ENCODE measurements around the gene HOXD11.
A peak's percentile ranks its signal among the peaks of the same experiment; 100 is the strongest.

The HOXD11 gene

DNA sequence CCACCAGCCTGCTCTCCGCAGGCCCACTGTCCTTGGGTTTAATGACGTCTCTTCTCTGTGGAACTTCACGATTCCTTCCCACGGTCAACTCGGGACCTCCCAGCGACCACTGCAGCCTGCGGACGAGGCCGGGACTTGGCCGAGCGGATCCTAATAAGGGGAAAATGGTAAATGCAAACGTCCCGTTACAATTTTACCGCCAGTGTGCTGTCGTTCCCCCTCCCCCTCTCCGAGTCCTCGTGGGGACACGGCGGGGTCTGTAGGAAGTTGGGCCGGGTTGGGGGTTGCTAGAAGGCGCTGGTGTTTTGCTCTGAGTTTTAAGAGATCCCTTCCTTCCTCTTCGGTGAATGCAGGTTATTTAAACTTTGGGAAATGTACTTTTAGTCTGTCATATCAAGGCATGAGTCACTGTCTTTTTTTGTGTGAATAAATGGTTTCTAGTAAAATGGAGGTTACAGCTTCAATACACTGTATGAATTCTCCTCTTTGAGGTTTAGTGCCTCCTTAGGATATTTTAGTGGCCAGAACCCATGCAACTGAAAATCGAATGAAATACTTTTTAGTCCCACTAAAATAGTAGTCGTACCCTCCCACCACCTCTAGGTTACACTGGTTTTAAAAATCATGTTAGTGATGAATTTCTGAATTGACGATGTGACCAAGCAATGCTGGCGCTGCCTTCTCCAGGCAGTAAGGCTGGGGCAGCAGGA, 2.3 kb downstream of the HOXD11 start:
- peaks cover 47% of the 10 kb centered on the region for H3K27me3 ChIP-seq (ENCODE audit: control insufficient read depth, insufficient read depth, low read length)

DNA sequence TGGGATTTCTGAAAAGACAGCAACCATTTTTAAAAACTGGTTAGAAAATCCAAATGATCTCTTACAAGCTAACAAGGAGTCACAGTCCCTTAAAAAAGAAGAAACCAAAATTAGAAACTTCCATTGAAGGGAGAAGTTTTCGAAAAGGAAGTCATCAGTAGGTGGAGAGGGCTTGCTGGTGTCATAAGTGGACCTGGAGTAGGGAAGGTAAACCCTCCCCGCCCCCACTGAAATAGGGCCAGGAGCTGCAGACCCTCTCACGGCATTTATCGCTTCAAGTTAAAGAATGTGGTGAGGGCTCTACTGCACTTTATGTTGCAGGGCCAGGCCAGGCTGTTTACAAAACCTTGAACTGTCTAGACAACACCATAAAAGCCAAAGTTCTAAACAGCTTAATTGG, 2.9 kb downstream of the HOXD11 start:
- no peaks in the 10 kb centered on the region for H3K4me1 ChIP-seq (ENCODE audit: control insufficient read depth, insufficient read depth, low read length)
- H3K36me3 ChIP-seq (ENCODE audit: control insufficient read depth, insufficient read depth, low read length): no peaks in the 10 kb centered on the region
- H3K27ac ChIP-seq (ENCODE audit: low read depth, low read length): no peak overlapping the region
- peaks cover 49% of the 10 kb centered on the region for H3K27me3 ChIP-seq (ENCODE audit: control insufficient read depth, insufficient read depth, low read length)
- no peak overlapping the region for H3K4me3 ChIP-seq (ENCODE audit: low read length)
- no peak overlapping the region for H3K9ac ChIP-seq (ENCODE audit: low read length)

More for the DNA sequence above, 2.3 kb downstream of the HOXD11 start:
- H3K4me3 ChIP-seq (ENCODE audit: low read length): no peak overlapping the region
- no peak overlapping the region for H3K9ac ChIP-seq (ENCODE audit: low read length)
- H3K4me1 ChIP-seq (ENCODE audit: control insufficient read depth, insufficient read depth, low read length): no peaks in the 10 kb centered on the region
- H3K36me3 ChIP-seq (ENCODE audit: control insufficient read depth, insufficient read depth, low read length): no peaks in the 10 kb centered on the region
- no peak overlapping the region for H3K27ac ChIP-seq (ENCODE audit: low read depth, low read length)

DNA sequence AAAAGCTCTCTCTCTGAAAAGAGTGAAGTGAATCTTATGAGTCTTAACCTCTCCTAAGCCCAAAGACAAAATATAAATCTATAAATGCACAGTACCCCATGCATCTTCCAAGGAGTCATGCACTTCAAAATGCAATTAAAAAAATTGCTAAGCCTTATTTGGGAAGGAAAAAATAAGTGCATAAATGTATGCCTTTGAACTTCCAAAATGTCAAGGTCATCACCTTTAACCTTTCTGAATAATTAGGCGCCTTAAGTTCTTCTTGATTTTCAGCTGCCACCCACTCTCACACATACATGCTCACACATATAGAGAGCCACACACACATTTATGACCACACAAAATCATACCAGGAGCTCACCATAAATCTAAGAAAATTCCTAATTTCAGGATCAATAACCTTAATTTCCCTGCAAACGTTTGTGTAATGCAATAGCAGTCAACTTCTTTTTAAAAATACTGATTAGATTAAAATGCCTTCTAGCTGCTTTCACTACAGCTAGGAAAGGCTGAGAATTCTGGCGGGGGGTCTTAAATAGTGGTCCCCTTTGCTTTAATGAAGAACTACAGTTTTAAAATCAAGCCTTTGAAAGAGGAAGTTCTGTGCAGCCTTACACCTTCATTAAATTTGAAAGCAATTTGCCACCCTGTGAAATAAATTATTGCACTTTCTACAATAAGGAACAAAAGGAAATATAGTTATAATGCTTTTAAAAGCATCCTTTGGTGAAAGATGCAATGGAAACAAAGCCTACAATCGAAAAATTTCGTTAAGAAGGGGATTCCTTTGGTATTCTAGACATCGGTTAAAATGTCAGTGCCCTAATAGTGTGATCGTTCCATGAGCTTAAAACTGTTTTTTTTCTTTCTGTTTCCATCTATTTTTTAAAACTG, 3.6 kb downstream of the HOXD11 start:
- H3K4me1 ChIP-seq (ENCODE audit: control insufficient read depth, insufficient read depth, low read length): no peaks in the 10 kb centered on the region
- no peak overlapping the region for H3K27ac ChIP-seq (ENCODE audit: low read depth, low read length)
- H3K9ac ChIP-seq (ENCODE audit: low read length): no peak overlapping the region
- peaks cover 42% of the 10 kb centered on the region for H3K27me3 ChIP-seq (ENCODE audit: control insufficient read depth, insufficient read depth, low read length)
- no peak overlapping the region for H3K4me3 ChIP-seq (ENCODE audit: low read length)
- no peaks in the 10 kb centered on the region for H3K36me3 ChIP-seq (ENCODE audit: control insufficient read depth, insufficient read depth, low read length)

DNA sequence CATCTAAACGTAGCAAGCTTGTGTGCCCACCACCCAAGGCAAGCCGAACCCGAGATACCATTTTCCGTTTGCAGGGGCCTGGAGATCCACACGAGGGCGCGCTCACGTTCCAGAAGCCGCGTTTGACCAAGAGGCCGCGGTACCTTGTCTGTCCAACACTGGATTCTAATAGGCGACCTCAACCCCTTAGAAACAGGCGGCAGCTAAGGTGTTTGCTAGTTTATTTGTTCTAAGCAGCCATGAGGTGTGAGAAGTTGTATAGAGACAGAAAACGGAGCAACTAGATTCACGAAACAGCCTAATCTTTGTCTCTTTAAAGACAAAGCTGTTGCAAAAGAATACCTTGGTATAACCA, 4.2 kb downstream of the HOXD11 start:
- H3K27me3 ChIP-seq (ENCODE audit: control insufficient read depth, insufficient read depth, low read length): peaks cover 37% of the 10 kb centered on the region
- H3K36me3 ChIP-seq (ENCODE audit: control insufficient read depth, insufficient read depth, low read length): no peaks in the 10 kb centered on the region
- no peak overlapping the region for H3K27ac ChIP-seq (ENCODE audit: low read depth, low read length)
- H3K9ac ChIP-seq (ENCODE audit: low read length): no peak overlapping the region
- H3K4me1 ChIP-seq (ENCODE audit: control insufficient read depth, insufficient read depth, low read length): no peaks in the 10 kb centered on the region
- no peak overlapping the region for H3K4me3 ChIP-seq (ENCODE audit: low read length)

DNA sequence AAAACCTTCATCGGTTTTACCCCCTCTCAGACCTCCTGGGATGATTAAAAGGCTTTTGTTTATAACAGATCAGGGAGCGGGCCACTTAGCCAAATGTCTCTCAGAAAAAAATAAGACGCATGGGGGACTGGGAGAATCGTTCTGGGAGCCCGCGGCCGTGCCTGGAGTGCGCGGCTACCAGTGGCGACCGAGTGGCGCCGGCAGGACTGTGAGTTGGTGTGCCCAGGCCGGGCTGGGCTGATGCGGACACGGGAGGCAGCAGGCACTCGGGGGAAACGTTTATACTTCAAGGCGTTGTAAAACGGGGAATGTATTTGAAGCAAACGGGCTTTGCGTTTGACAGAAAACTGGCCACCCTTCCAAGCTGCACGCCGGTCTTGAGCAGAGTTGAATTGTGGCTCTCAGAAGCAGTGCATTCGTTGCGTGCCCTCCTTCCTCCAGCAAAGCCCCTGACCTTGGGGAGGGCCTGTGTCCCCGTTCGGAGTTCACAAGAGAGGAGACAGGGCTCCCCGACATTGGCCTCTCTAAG, 4.8 kb downstream of the HOXD11 start:
- Histone ChIP-seq H3K36me3 (ENCODE audit: control insufficient read depth, insufficient read depth, low read length) (no peaks in the 10 kb centered on the region), H3K27me3 (ENCODE audit: control insufficient read depth, insufficient read depth, low read length) (peaks cover 38% of the 10 kb centered on the region), H3K9ac (ENCODE audit: low read length) (no peak overlapping the region), H3K4me3 (ENCODE audit: low read length) (no peak overlapping the region), H3K4me1 (ENCODE audit: control insufficient read depth, insufficient read depth, low read length) (no peaks in the 10 kb centered on the region), H3K27ac (ENCODE audit: low read depth, low read length) (no peak overlapping the region)

DNA sequence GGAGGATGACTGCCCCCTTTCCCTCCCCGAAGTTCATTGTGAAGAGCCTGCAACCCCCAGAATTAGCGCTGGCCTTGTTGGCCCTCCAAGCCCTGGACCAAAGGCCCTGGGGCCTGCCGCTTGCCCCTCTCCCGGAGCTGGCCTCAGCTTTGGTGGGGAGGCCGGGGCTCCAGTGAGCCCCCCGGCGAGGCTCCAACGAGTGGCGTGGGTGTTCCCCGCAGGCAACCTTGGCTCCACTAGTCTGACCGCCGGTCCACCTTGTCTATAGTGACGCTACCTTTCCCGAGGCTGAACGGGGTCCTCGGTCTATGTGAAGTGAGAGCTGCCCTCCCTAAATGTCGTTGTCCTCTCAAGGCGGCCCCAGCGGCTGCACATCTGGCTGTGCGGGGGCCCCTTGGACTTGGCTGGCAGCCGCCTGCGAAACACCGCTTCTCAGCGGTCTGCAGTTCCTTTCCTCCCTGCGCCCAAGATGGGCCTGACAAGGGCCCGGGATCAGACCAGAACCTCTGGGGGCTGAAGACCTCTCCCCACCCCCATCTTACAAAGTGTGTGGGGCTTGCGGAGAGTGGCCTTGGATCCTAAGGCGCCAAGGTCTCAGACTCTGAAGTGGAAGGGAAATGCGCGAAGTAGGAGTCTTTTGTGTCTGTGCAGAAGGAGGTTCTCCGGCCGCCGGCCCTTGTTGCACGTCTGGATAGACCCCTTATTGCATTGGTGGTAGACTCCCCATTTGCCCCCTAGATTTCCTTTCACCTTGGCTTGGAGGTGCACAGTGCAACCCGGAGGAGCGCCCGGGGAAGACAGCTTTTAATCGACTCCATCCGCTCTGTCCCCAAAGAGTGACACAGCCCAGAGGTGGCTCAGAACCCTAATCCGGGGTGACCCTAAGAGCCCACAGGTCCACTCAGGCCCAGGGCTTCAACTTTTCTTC, 5.6 kb downstream of the HOXD11 start:
- Histone ChIP-seq H3K36me3 (ENCODE audit: control insufficient read depth, insufficient read depth, low read length) (no peaks in the 10 kb centered on the region), H3K4me1 (ENCODE audit: control insufficient read depth, insufficient read depth, low read length) (no peaks in the 10 kb centered on the region), H3K27me3 (ENCODE audit: control insufficient read depth, insufficient read depth, low read length) (peaks cover 40% of the 10 kb centered on the region), H3K9ac (ENCODE audit: low read length) (no peak overlapping the region), H3K27ac (ENCODE audit: low read depth, low read length) (no peak overlapping the region), H3K4me3 (ENCODE audit: low read length) (no peak overlapping the region)

DNA sequence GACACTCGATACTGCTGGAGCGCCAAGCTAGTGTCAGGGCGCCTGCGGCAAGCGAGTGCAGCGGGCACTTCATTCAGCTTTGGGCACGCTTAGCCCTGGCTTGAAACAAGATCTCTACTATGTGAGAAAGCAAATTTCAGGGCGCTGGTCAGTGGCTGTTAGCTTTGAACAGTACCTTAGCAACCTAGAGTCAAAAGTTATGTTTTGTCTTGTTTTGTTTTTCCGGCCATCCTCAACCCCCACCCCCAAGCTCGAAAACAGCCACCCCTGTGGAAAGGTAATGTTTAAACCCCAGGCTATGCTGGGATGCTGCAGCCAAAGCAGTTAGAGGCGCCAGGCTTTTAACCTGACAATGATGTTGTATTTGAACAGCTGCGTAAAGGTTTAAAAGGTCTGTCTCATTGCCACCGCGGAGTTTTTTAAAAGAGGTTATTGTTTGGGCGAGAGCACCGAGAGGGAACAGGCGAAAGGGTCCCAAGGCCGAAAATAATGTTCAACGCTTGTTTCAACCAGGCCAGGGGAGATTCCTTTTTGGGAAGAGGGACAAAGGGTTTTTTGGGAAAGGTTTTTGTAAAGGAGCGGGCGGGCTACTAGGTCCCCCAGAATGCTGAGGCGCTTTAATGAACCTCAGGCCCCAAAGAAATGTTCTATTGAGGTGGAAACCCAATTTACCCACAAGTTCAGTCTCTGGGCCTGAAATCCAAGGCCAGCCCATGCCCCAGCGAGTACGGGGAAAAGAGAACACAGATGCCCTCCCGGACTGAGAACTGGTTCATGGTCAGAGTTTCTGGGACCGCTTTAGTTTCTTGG, 7.2 kb downstream of the HOXD11 start:
- H3K27ac ChIP-seq (ENCODE audit: low read depth, low read length): no peak overlapping the region
- peaks cover 42% of the 10 kb centered on the region for H3K27me3 ChIP-seq (ENCODE audit: control insufficient read depth, insufficient read depth, low read length)
- H3K4me3 ChIP-seq (ENCODE audit: low read length): no peak overlapping the region

DNA sequence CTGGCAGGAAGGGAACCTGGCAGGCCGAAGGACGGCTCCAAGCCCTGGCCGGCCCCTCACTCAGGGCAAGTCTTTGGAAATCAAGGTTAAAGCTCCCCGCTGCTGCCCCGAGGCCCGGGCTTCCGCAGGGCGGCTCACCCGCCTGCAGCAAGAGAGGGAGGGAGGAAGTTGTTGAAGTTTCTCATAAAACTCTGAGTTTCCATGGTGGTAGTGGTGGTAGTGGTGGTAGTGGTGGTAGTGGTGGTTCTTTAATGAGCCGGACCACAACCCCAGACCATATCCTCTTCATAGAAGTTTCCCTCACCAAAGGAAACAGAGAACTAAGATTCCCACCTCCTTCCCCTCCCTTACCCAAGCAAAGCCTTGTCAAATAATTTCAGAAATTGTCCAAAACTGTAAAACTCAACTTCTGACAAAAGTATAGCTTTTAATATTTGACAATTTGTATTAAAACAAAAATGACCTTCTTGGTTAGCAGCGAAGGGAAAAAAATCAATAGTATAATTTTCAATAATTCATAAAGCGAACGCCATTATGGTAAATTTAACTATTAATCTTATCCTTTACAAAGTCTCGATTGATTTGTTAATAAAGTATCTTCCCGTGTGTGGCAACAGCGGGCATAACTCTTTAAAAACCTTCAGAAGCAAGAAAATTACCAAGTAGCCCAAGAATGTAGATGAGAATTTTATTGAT, 8.0 kb downstream of the HOXD11 start:
- H3K27ac ChIP-seq (ENCODE audit: low read depth, low read length): no peak overlapping the region
- no peaks in the 10 kb centered on the region for H3K4me1 ChIP-seq (ENCODE audit: control insufficient read depth, insufficient read depth, low read length)
- H3K4me3 ChIP-seq (ENCODE audit: low read length): no peak overlapping the region
- H3K9ac ChIP-seq (ENCODE audit: low read length): no peak overlapping the region
- H3K27me3 ChIP-seq (ENCODE audit: control insufficient read depth, insufficient read depth, low read length): peaks cover 35% of the 10 kb centered on the region
- H3K36me3 ChIP-seq (ENCODE audit: control insufficient read depth, insufficient read depth, low read length): no peaks in the 10 kb centered on the region

More for the DNA sequence above, 7.2 kb downstream of the HOXD11 start:
- Histone ChIP-seq H3K9ac (ENCODE audit: low read length) (no peak overlapping the region), H3K4me1 (ENCODE audit: control insufficient read depth, insufficient read depth, low read length) (no peaks in the 10 kb centered on the region), H3K36me3 (ENCODE audit: control insufficient read depth, insufficient read depth, low read length) (no peaks in the 10 kb centered on the region)

DNA sequence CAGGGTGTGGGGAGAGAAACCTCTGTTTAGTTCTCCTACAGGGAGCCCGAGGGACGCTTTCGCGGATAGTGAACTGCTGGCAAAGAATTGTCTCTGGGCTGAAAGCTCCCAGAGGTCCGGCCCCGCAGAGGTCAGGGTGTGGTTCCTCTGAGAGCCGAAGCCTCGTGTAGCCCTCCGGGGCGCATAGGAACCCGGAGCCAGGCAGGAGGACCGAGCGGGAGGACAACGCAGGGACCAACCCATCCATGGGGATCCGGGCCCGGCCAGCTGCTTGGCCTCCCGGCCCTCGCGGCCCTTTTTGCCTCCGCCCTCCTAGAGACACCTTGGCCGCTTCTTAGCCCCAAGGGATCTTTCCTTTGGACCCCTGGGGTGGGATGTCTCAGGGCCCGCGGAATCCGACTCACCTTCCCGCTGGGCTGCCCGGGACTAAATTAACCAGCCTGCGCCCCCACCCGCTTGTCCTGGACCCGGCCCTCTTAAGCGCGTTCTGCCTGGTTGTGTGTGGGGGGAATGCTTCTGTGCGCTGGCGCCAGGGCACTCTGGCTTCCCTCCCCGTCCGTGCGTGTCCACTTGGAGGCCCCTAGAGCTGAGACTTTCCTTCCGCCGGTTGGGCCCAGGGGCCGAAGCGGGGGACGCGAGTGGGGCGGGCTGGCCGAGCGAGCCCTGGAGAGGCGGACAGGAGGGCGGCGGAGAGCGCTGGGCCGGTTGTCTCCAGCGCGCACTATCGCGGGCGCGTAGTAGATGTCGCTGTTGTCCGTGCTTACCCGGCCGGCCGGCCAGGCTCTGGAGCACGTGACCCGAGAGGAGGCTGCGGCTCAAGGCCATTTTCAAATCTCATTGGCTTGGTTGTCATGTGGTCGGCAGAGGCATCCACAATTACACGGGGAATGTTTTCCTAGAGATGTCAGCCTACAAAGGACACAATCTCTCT, 9.1 kb downstream of the HOXD11 start, which contains the start of gene HOXD10:
HOXD10 (plus strand) TSS at position 896 of the 931 bp plus-strand sequence. CDS start 56 bp downstream, outside the sequence.
- peak within 1 kb of the TSS; percentile 36 for H3K4me3 ChIP-seq (ENCODE audit: low read length)
- no peaks in the 10 kb centered on the region for H3K36me3 ChIP-seq (ENCODE audit: control insufficient read depth, insufficient read depth, low read length)
- H3K4me1 ChIP-seq (ENCODE audit: control insufficient read depth, insufficient read depth, low read length): no peaks in the 10 kb centered on the region
- peaks cover 36% of the 10 kb centered on the region for H3K27me3 ChIP-seq (ENCODE audit: control insufficient read depth, insufficient read depth, low read length)
- H3K9ac ChIP-seq (ENCODE audit: low read length): no peak within 1 kb of the TSS
- no peak within 1 kb of the TSS for H3K27ac ChIP-seq (ENCODE audit: low read depth, low read length)

DNA sequence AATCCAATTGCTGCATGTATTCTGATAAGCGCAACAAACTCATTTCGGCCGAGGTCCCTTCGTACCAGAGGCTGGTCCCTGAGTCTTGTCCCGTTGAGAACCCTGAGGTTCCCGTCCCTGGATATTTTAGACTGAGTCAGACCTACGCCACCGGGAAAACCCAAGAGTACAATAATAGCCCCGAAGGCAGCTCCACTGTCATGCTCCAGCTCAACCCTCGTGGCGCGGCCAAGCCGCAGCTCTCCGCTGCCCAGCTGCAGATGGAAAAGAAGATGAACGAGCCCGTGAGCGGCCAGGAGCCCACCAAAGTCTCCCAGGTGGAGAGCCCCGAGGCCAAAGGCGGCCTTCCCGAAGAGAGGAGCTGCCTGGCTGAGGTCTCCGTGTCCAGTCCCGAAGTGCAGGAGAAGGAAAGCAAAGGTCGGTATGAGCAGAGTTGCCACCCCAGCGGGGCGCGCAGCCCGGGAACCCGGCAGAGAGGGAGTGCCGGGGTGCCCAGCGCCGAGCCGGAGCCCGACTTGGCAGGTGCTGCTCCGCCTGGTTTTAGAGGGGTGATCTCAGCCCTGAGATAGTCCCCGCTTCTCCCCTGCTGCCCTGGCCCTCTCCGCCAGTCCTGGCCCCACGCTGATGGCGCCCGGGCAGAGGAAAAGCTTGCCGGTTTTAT, 10.2 kb downstream of the HOXD11 start:
- no peaks in the 10 kb centered on the region for H3K4me1 ChIP-seq (ENCODE audit: control insufficient read depth, insufficient read depth, low read length)
- no peak overlapping the region for H3K4me3 ChIP-seq (ENCODE audit: low read length)
- no peaks in the 10 kb centered on the region for H3K36me3 ChIP-seq (ENCODE audit: control insufficient read depth, insufficient read depth, low read length)
- peaks cover 30% of the 10 kb centered on the region for H3K27me3 ChIP-seq (ENCODE audit: control insufficient read depth, insufficient read depth, low read length)
- no peak overlapping the region for H3K9ac ChIP-seq (ENCODE audit: low read length)
- no peak overlapping the region for H3K27ac ChIP-seq (ENCODE audit: low read depth, low read length)
